ENCODE measurements around the gene TCL1A.
"Not testable (repeated sequence)": the region's sequence is repeated elsewhere in the genome, so short reads cannot be mapped to it uniquely, and the experiment has no call there.

TCL1A gene

DNA sequence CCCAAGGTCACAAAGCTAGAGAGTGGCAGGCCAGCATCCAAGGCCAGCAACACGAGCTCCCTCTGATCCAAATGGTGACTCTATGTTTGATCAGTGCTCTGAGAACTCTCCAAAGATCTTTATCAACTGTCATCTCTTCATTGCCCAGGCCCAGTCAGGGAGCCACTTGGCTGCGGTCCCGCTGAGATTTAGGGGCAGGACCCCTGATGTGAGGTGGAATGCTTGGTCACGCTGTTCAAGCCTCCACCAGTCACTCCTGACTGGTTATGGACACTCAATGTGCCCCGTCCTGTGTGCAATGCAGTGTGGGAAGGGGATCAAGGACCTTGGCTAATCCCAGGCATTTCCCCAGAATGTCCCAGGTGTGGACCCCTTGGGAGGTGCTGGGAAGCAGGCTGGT is 47.5 kb downstream of the TCL1A start:
- Histone ChIP-seq H3K9ac (no peak overlapping the region), H3K9me3 (ENCODE audit: control insufficient read depth, low read length) (no peaks in the 10 kb centered on the region), H3K4me3 (ENCODE audit: low read depth, low read length) (no peak overlapping the region), H3K79me2 (no peaks in the 10 kb centered on the region), H3K27ac (peak overlapping the region; percentile 90), H3K27me3 (ENCODE audit: control insufficient read depth, insufficient read depth, low read length) (no peaks in the 10 kb centered on the region), H3K4me2 (ENCODE audit: low read length) (no peak overlapping the region), H2AFZ (no peak overlapping the region), H3K4me1 (peaks cover 60% of the 10 kb centered on the region), H3K36me3 (ENCODE audit: control insufficient read depth, insufficient read depth, low read length) (no peaks in the 10 kb centered on the region)
- TF ChIP-seq, protein P1, sequence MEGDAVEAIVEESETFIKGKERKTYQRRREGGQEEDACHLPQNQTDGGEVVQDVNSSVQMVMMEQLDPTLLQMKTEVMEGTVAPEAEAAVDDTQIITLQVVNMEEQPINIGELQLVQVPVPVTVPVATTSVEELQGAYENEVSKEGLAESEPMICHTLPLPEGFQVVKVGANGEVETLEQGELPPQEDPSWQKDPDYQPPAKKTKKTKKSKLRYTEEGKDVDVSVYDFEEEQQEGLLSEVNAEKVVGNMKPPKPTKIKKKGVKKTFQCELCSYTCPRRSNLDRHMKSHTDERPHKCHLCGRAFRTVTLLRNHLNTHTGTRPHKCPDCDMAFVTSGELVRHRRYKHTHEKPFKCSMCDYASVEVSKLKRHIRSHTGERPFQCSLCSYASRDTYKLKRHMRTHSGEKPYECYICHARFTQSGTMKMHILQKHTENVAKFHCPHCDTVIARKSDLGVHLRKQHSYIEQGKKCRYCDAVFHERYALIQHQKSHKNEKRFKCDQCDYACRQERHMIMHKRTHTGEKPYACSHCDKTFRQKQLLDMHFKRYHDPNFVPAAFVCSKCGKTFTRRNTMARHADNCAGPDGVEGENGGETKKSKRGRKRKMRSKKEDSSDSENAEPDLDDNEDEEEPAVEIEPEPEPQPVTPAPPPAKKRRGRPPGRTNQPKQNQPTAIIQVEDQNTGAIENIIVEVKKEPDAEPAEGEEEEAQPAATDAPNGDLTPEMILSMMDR (IDR thresholded peaks at IDR 0.05): no peak

- not testable (repeated sequence) for H3K4me3 ChIP-seq (ENCODE audit: low read depth, low read length); H3K79me2 ChIP-seq; H3K36me3 ChIP-seq (ENCODE audit: control insufficient read depth, insufficient read depth, low read length); H3K27me3 ChIP-seq (ENCODE audit: control insufficient read depth, insufficient read depth, low read length); H3K9me3 ChIP-seq (ENCODE audit: control insufficient read depth, low read length); H3K4me2 ChIP-seq (ENCODE audit: low read length); H3K9ac ChIP-seq
- peak overlapping the region; percentile 90 for H3K27ac ChIP-seq
- peak overlapping the region; percentile 36 for H2AFZ ChIP-seq
- H3K4me1 ChIP-seq: peaks cover 68% of the 10 kb centered on the region
- TF ChIP-seq, protein P1 (IDR thresholded peaks at IDR 0.05): peak; percentile 25
Observed at GRCh38 chr14:95665530-95665929, 48.4 kb downstream of the TCL1A start.

- no peaks in the 10 kb centered on the region for H3K9me3 ChIP-seq (ENCODE audit: control insufficient read depth, low read length)
- H3K4me1 ChIP-seq: peaks cover 77% of the 10 kb centered on the region
- peak overlapping the region; percentile 90 for H3K27ac ChIP-seq
- no peak overlapping the region for H3K9ac ChIP-seq
- H3K27me3 ChIP-seq (ENCODE audit: control insufficient read depth, insufficient read depth, low read length): no peaks in the 10 kb centered on the region
- TF ChIP-seq, protein P1 (IDR thresholded peaks at IDR 0.05): no peak
- H2AFZ ChIP-seq: peak overlapping the region; percentile 56
- no peaks in the 10 kb centered on the region for H3K36me3 ChIP-seq (ENCODE audit: control insufficient read depth, insufficient read depth, low read length)
- H3K79me2 ChIP-seq: no peaks in the 10 kb centered on the region
- no peak overlapping the region for H3K4me3 ChIP-seq (ENCODE audit: low read depth, low read length)
- H3K4me2 ChIP-seq (ENCODE audit: low read length): no peak overlapping the region
Observed at GRCh38 chr14:95664546-95664945, 49.4 kb downstream of the TCL1A start.

GRCh38 chr14:95664066-95664465 is 49.9 kb downstream of the TCL1A start:
- H3K36me3 ChIP-seq (ENCODE audit: control insufficient read depth, insufficient read depth, low read length): no peaks in the 10 kb centered on the region
- no peaks in the 10 kb centered on the region for H3K9me3 ChIP-seq (ENCODE audit: control insufficient read depth, low read length)
- H3K27ac ChIP-seq: peak overlapping the region; percentile 90
- H3K9ac ChIP-seq: no peak overlapping the region
- no peak overlapping the region for H3K4me3 ChIP-seq (ENCODE audit: low read depth, low read length)
- peak overlapping the region; percentile 56 for H2AFZ ChIP-seq
- H3K4me2 ChIP-seq (ENCODE audit: low read length): no peak overlapping the region
- no peaks in the 10 kb centered on the region for H3K79me2 ChIP-seq
- H3K27me3 ChIP-seq (ENCODE audit: control insufficient read depth, insufficient read depth, low read length): no peaks in the 10 kb centered on the region
- H3K4me1 ChIP-seq: peaks cover 77% of the 10 kb centered on the region
- TF ChIP-seq, protein P1 (IDR thresholded peaks at IDR 0.05): no peak

DNA sequence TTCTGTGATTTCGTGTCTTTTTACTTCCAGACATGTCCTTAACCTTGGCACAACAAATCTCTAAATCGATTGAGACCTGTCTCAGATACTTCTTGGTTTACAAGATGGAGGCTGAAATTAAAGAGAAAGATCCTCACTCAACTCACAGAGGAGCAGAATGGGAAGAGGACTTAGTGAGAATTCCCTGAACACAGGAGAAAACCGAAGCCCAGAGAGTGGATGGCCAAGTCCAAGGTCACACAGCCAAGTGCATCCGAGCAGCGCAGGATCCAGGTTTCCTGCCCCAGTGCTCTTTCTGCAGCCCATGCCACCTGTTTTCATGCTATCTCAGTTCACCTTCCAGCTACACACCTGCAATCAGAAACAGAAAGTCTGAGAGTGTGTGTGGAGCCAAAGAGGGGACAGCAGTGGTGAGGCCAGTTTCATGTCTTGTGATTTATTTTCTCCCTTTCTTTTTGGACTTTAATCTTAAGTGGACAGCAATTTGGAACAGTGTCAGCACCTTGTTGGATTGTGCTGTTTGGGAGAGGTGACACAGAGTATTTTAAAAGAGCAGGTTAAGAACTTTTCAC is 50.6 kb downstream of the TCL1A start:
- Histone ChIP-seq H3K79me2 (no peaks in the 10 kb centered on the region), H3K9ac (no peak overlapping the region), H2AFZ (peak overlapping the region; percentile 41), H3K27me3 (ENCODE audit: control insufficient read depth, insufficient read depth, low read length) (no peaks in the 10 kb centered on the region), H3K4me2 (ENCODE audit: low read length) (peak overlapping the region; percentile 64), H3K9me3 (ENCODE audit: control insufficient read depth, low read length) (no peaks in the 10 kb centered on the region), H3K4me1 (peaks cover 69% of the 10 kb centered on the region), H3K4me3 (ENCODE audit: low read depth, low read length) (peak overlapping the region; percentile 27), H3K36me3 (ENCODE audit: control insufficient read depth, insufficient read depth, low read length) (no peaks in the 10 kb centered on the region), H3K27ac (peak overlapping the region; percentile 90)
- TF ChIP-seq, protein P1 (IDR thresholded peaks at IDR 0.05): no peak

All from parathyroid adenoma (tissue), 2 donors.